ENCODE data around the gene SYNCRIP.
"Not testable (repeated sequence)": the region's sequence is repeated elsewhere in the genome, so short reads cannot be mapped to it uniquely, and the experiment has no call there.

SYNCRIP gene
- 103 to 191 reads per million in 2 experiments for total RNA-seq

DNA sequence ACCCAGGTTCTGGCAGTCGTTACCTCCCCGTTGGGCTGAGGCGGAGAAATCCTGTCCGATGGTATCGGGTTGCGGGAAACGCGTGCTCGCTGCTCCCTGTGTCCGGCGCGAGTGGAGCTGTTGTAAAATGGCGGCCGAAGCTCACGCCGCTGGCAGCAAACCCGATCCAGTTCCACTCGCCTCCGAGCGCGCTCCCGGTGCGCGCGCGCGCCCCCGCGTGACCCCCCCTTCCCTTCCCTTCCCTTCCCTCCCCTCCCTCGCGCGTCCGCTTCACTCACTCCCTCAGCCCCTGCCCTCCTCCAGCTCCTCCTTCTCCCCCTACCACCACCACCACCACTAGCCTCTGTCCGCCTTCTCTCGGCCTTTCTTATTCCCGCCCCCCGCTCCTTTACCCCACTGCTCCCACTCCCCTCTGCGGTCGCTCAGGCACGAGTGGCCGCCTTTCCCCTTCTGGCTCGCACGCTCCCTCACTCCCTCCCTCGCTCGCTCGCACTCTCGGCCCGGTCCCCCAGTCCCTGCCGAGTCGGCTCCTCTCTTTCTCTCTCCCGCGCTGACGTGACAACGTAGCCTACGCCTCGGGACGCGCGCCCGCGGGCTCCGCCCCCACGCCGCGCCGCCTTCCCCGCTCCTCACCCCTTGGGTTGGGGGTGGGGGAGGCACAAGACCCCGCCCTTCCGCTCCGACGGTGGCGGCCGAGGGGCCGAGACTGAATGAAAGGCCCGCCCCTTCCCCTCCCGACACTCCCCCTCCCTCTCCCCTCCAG lies at the start of gene SYNCRIP:
Gene SYNCRIP, minus strand, starts transcription at position 113 of the 763 bp plus-strand sequence. CDS start 1,447 bp downstream, outside the sequence.
- peak; percentile 97 for DNase-seq (ENCODE audit: low read depth)

DNA sequence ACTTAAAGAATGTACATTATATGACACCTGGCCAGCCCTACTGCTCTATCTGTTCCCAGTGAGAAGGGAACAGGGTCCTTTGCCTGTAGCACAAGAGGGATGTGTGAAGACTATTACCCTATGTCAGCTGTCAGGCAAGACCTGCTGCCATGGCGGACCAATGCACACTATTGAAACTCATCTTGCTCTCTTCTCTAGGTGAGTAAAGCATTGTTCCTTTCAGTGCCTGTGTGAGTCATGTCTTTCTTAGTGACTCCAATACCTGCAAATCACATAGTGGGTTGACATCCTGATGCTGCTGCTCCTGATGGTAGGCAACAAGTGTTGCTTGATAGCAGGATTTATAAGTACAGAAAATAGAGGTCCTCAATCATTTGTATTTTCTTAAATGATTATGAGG lies 48.8 kb upstream of the SYNCRIP start:
- no peak for DNase-seq (ENCODE audit: low read depth)

DNA sequence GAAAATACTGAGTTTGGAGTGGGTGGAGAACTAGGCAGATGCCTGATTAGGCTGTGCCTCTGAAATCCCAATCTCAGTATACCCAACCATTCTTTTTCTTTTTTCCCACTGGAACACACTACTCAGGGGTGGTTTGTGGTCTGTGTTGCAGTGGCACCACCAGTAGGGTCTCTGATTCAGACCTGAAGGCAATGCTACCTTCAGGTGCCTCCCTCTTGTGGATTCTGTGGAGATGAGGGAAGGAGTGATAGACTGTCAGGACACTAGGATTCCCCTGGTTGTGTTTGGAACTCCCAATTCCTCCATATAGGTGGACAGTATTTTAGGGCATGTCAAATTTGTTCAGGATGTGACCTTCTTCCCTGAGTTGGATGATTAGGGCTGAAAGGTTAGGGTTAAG lies 47.4 kb upstream of the SYNCRIP start:
- no peak for DNase-seq (ENCODE audit: low read depth)

DNA sequence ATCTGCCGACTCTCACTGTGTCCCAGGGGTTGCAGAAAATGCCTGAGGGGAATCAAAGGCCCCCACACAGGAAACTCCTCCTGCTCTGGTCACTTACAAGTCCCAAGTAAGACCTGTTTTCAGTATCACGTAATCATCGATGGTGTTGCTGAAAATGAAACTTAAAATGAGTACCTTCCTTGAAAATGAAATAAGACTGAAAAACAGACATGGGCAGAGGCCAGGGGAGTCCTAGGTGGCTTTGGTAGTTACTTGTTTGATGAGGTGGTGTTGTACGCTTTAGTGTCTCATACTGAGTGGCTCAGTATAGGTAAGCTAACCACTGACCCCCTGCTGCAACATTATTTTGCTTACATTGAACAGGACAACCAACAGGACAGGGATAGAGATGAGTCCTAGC lies 43.0 kb upstream of the SYNCRIP start:
- no peak for DNase-seq (ENCODE audit: low read depth)

DNA sequence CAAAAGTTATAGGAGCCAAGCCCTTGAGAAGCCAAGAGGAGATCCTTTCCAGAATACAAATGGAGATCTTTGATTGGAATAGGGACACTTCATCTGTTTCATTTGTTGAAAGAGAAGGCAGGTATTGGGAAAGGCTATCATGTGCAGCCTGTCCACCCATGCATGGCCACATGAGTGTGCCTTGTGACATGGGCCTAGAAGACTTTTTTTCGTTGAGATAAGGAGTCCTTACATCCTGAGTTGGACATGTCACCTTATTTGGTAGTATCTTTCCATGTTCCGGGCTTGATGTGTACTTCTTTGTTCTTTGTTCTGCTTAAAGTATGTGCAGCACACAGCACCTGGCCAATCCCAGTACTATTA lies 42.1 kb upstream of the SYNCRIP start:
- no peak for DNase-seq (ENCODE audit: low read depth)

DNA sequence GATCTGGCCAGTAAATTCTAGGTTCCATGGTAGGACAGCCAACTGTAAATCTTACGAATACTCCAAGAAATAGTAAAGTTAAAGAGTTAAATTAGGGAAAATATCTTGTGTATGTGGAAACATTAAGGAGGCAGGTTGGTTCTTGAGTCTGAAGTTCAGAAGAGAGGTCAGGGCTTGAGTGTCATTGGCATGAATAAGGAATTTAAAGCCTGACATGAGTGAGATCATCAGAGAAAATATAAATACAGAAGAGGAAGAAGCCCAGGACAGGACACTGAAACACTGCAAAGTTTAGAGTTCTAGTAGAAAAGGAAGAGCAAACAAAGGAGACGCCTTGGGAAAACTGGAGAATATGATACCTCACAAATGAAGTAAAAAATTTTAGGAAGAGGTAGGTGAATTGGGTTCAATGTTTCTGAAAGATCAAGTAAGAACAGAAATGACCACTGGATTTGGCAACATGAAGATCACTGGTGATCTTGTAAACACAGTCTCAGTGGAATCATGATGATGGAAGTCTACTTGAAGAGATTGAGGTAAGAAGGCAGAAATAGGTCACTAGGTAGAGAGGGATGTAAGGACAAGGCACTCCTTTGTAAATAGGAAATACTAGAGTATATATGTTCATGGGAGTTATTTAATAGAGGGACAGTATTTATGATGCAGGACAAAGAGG lies 41.6 kb upstream of the SYNCRIP start:
- no peak for DNase-seq (ENCODE audit: low read depth)

DNA sequence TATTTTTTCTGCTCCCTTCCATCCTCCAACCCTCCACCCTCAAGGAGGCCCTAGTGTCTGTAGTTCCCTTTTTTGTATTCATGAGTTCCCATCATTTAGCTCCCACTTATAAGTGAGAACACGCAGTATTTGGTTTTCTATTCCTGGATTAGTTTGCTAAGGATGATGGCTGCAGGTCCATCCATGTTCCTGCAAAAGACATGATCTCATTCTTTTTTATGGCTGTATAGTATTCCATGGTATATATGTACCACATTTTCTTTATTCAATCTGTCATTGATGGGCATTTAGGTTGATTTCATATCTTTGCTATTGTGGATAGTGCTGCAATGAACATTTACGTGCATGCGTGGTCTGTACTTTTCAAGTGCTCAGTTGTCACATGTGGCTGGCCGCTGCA lies 39.2 kb upstream of the SYNCRIP start:
- not testable (repeated sequence) for DNase-seq (ENCODE audit: low read depth)

DNA sequence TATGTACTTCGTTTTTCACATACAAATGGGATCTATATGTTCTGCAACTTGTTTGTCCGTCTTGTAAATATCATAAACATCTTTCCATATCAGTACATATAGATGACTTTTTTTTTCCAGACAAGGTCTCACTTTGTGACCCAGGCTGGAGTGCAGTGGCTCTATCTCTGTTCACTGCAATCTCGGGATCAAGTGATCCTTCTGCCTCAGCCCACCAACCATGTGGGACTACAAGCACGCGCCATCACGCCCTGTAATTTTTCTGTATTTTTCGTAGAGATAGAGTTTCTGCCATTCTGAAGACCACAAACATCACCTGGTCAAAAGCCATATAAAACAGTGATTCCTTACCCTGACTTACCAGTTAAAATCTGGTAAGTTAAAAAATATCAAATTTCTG lies 37.7 kb upstream of the SYNCRIP start:
- no peak for DNase-seq (ENCODE audit: low read depth)

DNA sequence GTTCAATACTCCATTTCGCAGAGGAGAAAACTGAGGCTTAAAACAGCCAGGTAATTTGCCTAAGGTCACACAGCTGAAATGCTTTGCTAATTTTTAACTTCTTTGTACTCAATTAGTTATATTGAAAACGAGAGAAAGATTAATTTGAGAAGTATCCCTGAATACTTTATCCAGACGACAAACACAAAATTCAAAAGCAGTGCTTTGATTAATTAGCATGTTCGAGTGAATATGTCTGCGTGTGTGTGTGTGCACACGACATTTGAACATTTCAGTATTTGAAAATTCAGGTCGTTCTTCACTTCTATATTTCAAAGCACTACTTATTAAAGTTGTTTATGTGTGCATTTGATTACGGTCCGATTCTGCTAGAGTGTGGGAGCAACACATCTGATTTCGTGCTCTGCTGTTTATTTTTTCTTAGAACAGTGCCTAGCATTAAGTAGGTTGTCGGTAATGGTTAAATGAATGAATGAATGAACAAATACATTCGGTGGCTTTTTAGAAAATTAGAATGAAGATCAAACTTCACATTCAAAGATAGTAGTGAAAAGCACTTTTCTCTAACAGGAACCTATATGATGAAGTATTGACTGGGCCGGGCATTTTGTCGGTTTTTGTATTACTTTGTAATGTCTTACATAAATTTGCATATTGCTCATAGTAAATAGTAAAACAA lies 36.9 kb upstream of the SYNCRIP start:
- no peak for DNase-seq (ENCODE audit: low read depth)

DNA sequence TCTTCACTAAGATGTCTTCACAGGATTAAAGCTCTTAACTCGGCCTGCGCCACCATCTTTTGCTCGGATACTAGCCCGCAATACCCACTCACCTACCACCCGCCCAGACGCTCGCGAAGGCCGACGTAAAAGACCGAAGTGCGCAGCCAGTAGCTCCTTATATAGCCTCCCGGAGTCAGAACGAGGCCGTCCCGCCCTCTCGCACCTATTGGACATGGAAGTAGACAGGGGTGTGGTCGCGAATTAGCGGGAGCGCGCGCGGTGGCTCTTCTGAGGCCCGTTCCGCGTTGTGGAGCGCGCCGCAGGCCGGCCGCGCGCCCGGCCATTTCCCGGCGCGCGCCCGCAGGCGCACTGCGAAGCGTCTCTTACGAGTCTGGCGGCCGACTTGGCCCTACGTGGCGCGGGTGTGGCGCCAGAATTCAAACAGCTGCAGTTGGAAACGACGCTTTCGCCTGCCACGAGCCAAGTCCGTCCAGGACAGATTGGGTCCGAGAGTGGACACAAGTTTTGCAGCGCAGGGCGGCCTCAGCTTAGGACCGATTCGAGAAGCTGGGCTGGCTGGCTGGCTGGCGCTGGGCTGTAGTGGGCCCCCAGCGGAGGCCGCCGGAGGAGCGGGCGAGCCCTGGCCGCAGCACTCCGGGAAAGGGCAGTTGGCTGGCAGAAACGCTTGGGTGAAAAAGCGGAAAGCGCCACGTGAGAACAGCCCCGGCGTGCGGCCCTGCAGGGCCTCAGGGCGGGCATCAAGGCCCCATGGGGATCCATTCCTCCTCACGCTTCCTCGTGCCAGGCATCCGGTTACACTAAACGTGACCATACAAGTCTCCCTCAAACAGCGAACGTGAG lies 36.1 kb upstream of the SYNCRIP start:
- peak; percentile 96 for DNase-seq (ENCODE audit: low read depth)

DNA sequence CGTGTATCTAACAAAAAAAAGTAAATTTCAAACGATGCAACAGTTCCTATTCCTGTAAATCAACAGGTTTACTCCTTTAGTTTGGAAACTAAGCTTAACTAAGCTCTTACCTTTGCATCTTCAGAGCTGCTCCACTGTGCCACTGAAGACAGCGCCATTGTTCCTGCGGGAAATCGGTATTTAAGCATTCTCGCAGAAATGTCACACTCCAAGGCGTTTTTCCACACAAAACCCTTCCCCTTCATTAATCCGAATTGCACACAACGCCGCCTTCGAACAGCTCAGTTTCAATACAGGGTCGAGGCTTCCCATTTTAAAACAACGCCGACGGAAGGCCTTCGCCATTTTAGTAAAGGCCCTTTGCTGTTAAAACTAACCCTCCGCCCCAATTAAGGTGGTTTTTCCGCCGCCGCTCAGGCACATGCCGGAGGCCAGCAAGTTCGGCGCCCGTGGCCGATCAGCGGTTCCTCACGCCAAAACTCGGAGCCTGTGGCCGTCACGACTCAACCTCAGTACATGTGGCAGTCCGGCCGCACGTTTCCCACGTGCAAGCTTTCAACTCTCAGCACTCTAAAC lies 35.4 kb upstream of the SYNCRIP start:
- peak; percentile 1 for DNase-seq (ENCODE audit: low read depth)

DNA sequence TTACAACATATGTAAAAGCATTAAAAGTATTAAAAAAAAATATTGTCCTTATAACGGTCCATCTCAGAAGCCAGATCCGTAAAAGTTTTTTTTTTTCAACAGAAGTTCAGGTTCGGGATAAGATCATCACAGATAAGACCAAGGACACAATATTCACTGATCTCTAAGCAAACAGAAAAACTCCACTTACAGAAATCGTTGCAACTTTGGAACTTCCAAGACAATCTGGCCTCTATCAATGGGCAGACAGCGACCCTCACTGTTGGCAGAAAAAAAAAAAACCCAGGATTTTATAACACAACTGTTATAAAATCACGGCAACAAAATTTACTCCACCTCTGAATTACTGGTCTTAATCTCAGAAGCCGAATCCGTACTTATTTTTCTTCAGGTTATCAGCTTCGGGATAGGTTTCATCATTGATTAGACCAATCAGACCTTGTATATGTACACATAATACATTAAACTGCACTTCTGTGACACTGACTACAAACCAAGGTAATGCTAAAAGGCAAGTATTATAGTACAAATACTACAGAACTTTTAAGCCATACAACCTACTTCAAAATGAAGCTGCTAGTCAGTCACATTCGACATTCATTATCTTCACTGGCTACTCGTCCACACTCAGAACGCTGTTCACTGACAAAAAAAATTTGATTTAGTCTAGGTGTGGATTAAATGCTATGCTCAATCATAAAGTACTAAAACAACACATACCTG lies 34.7 kb upstream of the SYNCRIP start:
- DNase-seq (ENCODE audit: low read depth) = no peak

DNA sequence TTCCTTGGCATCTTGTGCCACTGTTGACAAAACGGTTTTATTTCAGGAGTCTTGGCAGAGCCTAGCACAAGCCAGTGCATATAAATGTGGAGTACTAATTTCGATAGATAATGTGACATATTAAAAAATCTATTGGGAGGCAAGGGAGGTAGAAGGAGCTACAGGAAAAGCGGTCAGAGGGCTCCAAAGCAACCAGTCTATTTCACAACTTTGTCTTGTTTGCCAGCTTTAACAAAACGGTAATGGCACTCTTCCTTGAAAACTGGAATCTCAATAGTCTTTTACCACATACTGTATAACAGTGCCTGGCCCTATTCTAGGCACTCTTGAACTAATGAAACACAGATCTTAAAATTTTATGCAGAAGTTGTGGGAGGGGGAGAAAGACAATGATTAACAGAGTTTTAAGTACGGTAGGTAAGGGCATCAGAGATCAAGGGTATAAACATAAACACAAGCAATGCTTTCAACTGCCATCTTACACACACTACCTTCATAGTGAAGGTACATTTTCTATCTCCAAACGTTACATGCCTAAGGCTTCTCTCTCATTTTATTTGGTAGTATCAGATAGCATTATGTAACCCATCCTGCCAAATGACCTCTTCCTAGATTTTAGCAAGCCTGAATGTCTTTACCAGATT lies 33.5 kb upstream of the SYNCRIP start:
- DNase-seq (ENCODE audit: low read depth) = no peak

DNA sequence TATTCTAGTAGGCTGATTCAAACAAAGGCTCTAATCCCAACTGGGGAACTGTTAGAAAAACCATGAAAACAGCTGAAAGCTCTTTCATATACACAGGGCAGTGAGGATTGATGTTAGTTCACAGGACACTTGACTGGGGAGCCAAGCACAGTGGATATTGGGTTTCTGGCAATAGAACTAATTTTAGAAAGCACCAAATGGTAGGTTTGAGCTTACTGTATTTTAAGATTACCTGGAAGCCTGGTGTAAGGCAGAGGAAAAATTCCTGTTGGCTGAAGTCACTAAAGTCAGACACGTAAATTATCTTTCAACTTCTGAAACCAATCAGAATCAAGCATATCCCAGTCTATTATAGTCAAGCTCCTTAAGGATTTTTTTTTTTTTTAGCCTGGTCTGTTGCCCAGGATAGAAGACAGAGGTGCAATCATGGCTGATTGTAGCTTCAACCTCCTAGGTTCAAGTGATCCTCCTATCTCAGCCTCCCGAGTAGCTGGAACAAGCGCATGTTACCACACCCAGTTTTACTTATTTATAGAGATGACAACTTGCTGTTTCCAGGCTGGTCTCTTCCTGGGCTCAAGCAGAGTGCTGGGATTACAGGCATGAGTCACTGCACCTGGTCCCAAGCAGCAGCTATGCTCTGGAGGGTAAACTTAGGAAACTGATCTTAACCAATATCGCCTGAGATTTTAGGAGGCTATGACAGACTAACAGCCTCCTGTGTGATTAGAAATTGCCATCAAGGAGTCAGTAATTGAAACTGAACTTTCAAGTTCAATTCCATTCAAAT lies 32.5 kb upstream of the SYNCRIP start:
- DNase-seq (ENCODE audit: low read depth) = no peak

DNA sequence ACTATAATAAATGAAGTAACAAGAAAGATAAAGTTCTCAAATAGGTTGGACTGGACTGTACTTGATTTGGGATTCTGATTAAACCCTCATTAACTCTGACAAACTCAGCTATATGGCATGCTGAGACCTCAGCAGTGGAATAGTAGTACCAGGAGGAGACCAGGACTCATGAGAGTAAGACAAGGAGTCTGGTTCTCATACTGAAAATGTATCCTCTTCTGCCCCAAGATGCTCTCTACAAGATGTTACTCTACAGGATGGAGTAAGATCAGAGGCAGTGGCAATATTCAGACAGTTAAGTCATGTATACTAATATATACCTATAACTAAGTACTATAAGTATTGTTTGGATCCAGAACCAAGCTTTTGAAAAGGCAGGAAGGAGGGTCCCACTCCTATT lies 31.9 kb upstream of the SYNCRIP start:
- DNase-seq (ENCODE audit: low read depth) = no peak

DNA sequence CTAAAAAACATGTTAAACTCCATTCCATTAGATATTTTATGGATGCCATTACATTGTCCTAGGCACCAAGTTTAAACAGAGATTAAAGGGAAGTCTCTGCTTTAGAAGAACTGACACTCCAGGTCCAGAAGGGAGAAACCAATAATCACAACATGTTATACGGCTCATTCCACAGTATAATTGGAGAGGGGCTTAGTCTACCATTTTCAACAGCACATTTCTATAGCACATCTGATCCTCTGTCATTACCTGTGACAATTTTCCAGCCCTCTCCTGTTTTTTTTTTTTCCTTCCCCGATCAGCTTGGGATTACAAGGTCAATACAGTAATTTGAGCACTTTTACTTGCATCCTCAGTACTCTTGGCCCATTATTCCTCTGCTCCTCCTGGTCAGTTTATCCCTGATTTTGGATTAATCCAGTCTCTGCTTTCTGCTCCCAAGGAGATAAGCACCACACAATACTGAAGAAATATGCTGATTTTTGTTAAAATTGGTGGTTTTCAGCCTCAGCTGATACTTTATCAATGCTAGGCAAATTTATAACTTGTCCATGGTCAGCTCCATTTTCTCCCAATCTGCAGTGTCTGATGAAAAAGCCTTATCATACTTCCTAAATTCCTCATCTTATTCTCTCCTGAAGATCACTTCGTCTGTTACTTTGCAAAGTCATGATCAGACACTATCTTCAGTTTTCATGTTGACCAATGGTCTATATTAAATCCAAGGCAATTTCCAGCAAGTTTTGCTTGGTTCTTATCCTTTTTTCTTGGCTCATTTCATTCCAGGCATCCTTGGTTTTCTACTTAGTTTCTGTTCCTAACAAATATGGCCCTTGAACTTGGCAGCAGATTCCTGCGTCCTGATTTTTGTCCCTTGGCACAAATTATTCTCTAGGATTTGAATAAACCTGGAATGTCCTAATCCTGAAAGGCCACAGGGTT lies 30.8 kb upstream of the SYNCRIP start:
- no peak for DNase-seq (ENCODE audit: low read depth)

DNA sequence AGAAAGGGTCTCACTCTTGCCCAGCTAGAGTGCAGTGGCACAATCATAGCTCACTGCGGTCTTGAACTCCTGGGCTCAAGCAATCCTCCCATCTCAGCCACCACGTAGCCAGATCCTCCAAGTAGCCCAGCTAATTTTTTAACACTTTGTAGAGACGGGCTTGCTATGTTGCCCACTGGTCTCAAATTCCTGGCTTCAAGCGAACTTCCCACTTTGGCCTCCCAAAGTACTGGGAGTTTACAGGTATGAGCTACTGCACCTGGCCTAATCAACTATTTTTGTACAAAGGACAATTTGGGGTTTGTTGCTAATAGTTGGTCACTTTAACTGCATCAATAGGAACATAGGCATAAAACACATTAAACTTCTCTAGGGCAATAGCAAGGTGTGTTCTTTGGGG lies 29.9 kb upstream of the SYNCRIP start:
- no peak for DNase-seq (ENCODE audit: low read depth)

DNA sequence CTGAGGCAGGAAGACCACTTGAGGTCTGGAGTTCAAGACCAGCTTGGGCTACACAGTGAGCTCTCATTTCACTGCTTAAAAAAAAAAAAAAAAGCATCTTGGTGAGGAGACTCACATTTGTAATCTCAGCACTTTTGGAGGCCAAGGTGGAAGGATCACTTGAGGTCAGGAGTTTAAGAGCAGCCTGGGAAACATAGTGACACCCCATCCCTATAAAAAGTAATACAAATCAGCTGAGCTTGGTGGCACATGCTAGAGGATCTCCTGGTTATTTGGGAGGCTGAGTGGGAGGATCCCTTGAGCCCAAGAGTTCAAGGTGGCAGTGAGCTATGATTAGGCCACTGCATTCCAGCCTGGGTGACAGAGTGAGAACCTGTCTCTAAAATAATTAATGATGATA lies 29.4 kb upstream of the SYNCRIP start:
- DNase-seq (ENCODE audit: low read depth) = no peak

DNA sequence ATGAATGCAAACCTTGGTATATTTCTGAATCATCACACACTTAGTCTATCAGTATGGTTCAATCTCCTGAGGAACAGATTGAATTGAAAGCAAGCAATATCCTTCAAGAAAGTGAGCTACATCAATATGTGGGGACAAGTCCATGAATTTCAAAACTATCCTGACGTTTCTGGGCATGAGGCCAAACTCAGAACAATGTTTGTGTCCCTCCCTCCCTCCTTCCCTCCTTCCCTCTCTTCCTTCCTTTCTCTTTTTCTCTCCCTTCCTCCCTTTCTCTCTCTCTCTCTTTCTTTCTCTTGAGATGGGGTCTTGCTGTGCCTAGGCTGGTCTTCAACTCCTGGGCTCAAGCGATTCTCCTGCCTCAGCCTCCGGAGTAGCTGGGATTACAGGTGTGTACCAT lies 27.9 kb upstream of the SYNCRIP start:
- DNase-seq (ENCODE audit: low read depth) = no peak

Measured in T follicular helper cell (primary cell).